SU-DHL-6 (cell line): ENCODE measurements around the gene SLFN12.

Experiments
- H2AFZ ChIP-seq: fragments of 200-600 bp; sonication (generic); 2 replicates; pipeline ENCODE4 v1.6.1; 2014; ENCODE audit warnings: low read depth, mild to moderate bottlenecking, moderate library complexity, mixed read lengths, antibody characterized with exemption, low read length; ENCODE audit not compliant: severe bottlenecking
- H3F3A ChIP-seq: fragments of 200-600 bp; shearing (Covaris generic); 2 replicates; pipeline ENCODE4 v1.6.0; 2016; ENCODE audit warnings: antibody characterized with exemption, mild to moderate bottlenecking; ENCODE audit not compliant: insufficient read depth
- H3K27ac ChIP-seq: fragments of 200-600 bp; sonication (generic); 2 replicates; pipeline ENCODE4 v1.5.1; 2016; ENCODE audit warnings: low read depth, mild to moderate bottlenecking, low read length, moderate library complexity, mixed read lengths
- H3K27me3 ChIP-seq: fragments of 200-600 bp; sonication (generic), shearing (Covaris generic); 2 replicates; pipeline ENCODE4 v1.6.0; 2014; ENCODE audit warnings: mild to moderate bottlenecking, low read length
- H3K36me3 ChIP-seq: fragments of 200-600 bp; sonication (generic); 2 replicates; pipeline ENCODE4 v1.6.1; 2014; ENCODE audit warnings: mild to moderate bottlenecking, low read length, mixed read lengths
- H3K4me2 ChIP-seq: fragments of 300-600, 200-600 bp; shearing (Covaris generic), sonication (generic); 2 replicates; pipeline ENCODE4 v1.6.0; 2014; ENCODE audit warnings: low read length, low read depth, mild to moderate bottlenecking; ENCODE audit not compliant: poor library complexity, severe bottlenecking
- H3K4me3 ChIP-seq: fragments of 200-600 bp; sonication (generic); 2 replicates; pipeline ENCODE4 v1.5.1; 2014; ENCODE audit warnings: antibody characterized with exemption, low read length, mild to moderate bottlenecking, mixed read lengths; ENCODE audit not compliant: insufficient read depth, poor library complexity, severe bottlenecking
- H3K79me2 ChIP-seq: fragments of 200-600 bp; sonication (generic); 2 replicates; pipeline ENCODE4 v1.6.1; 2014; ENCODE audit warnings: mild to moderate bottlenecking, low read length, moderate library complexity; ENCODE audit not compliant: insufficient read depth
- H3K9ac ChIP-seq: fragments of 200-600 bp; sonication (generic); 2 replicates; pipeline ENCODE4 v1.7.0; 2014; ENCODE audit warnings: mild to moderate bottlenecking, low read length
- H3K9me2 ChIP-seq: fragments of 200-600 bp; sonication (generic); replicated peaks from 2 replicates; pipeline ENCODE4 v1.6.1; 2014; ENCODE audit warnings: low read length; ENCODE audit not compliant: insufficient read depth
- H3K9me3 ChIP-seq: fragments of 200-600 bp; sonication (generic); 2 replicates; pipeline ENCODE4 v1.6.1; 2014; ENCODE audit warnings: low read length, mixed read lengths; ENCODE audit not compliant: insufficient read depth
- H4K20me1 ChIP-seq: fragments of 200-600 bp; sonication (generic); 2 replicates; pipeline ENCODE4 v1.6.1; 2014; ENCODE audit warnings: low read depth, mild to moderate bottlenecking, antibody characterized with exemption, low read length, moderate library complexity, mixed read lengths
- CTCF ChIP-seq: fragments of 200-600 bp; sonication (generic); IDR thresholded peaks from one replicate; pipeline ENCODE4 v1.5.1; 2017; ENCODE audit warnings: antibody characterized with exemption, mild to moderate bottlenecking, low read length, moderate library complexity; ENCODE audit not compliant: insufficient read depth, poor library complexity, severe bottlenecking
- EZH2phosphoT487 ChIP-seq: fragments of 200-600 bp; sonication (generic), shearing (Covaris generic); conservative IDR thresholded peaks from 2 replicates; pipeline ENCODE4 v1.6.1; 2018; ENCODE audit warnings: mild to moderate bottlenecking, antibody characterized with exemption, low read length, moderate library complexity, mixed read lengths

SLFN12 gene

GRCh38 chr17:35390663-35391062 lies 41.6 kb downstream of the SLFN12 start:
- Histone ChIP-seq H3K9me2 (no peaks in the 10 kb centered on the region), H3K27me3 (no peaks in the 10 kb centered on the region), H3F3A (no peaks in the 10 kb centered on the region), H2AFZ (no peak overlapping the region), H3K79me2 (no peaks in the 10 kb centered on the region), H3K36me3 (no peaks in the 10 kb centered on the region), H3K9ac (no peak overlapping the region), H3K9me3 (no peaks in the 10 kb centered on the region), H3K4me2 (no peak overlapping the region), H3K4me3 (no peak overlapping the region), H4K20me1 (no peaks in the 10 kb centered on the region), H3K27ac (no peak overlapping the region)
- no peak for TF ChIP-seq CTCF
- no peak for TF ChIP-seq EZH2phosphoT487

DNA sequence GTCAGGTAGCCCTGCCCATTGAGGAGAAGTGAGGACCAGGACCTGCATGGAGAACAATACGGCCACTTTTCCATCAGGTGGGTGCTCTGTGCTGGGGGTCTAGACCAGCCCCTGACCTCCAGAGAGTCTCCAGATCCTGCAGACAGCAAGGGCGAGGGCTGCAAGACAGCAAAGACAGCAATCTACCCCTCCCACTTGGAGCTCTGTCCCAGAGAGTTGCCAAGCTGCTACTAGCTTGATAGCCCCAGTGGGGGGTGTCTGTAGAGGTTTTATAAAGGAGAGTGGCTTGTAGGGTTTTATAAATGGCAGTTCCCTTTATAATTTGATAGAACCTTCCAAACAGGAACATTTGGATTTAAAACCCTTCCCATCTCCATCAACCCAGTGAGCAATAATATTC lies 42.1 kb downstream of the SLFN12 start:
- TF ChIP-seq EZH2phosphoT487 (no peak), CTCF (no peak)
- no peaks in the 10 kb centered on the region for H3K79me2 ChIP-seq
- no peak overlapping the region for H3K9ac ChIP-seq
- H3F3A ChIP-seq: no peaks in the 10 kb centered on the region
- H3K4me3 ChIP-seq: no peak overlapping the region
- H3K4me2 ChIP-seq: no peak overlapping the region
- H4K20me1 ChIP-seq: no peaks in the 10 kb centered on the region
- H3K9me3 ChIP-seq: no peaks in the 10 kb centered on the region
- H2AFZ ChIP-seq: no peak overlapping the region
- H3K9me2 ChIP-seq: no peaks in the 10 kb centered on the region
- no peaks in the 10 kb centered on the region for H3K27me3 ChIP-seq
- H3K36me3 ChIP-seq: no peaks in the 10 kb centered on the region
- H3K27ac ChIP-seq: no peak overlapping the region

GRCh38 chr17:35387496-35387895 lies 44.8 kb downstream of the SLFN12 start:
- no peak overlapping the region for H2AFZ ChIP-seq
- no peak for TF ChIP-seq EZH2phosphoT487
- no peak for TF ChIP-seq CTCF
- H3K4me2 ChIP-seq: no peak overlapping the region
- no peaks in the 10 kb centered on the region for H3K27me3 ChIP-seq
- H3K9me3 ChIP-seq: no peaks in the 10 kb centered on the region
- H3F3A ChIP-seq: no peaks in the 10 kb centered on the region
- H3K4me3 ChIP-seq: no peak overlapping the region
- no peaks in the 10 kb centered on the region for H4K20me1 ChIP-seq
- H3K79me2 ChIP-seq: no peaks in the 10 kb centered on the region
- no peak overlapping the region for H3K27ac ChIP-seq
- H3K9ac ChIP-seq: no peak overlapping the region
- H3K9me2 ChIP-seq: no peaks in the 10 kb centered on the region
- no peaks in the 10 kb centered on the region for H3K36me3 ChIP-seq
